ENCODE results near the gene GSTO2. TPM values are rescaled to one million over a fixed set of nuclear protein-coding genes. Genes with fewer than 3 reads are reported as not detected.

GSTO2 gene
- total and polyA plus RNA-seq, 2 of the 13 experiments (the other 11 are each of a cell fraction or from before 2014, with no cell fraction given): 2.1 to 7.9 TPM

- no peak for TF ChIP-seq HNF4G (IDR thresholded peaks at IDR 0.05; ENCODE audit: borderline replicate concordance, low read depth, low read length)
- no peak for TF ChIP-seq HNF4G (CRISPR knock-in tag; IDR thresholded peaks at IDR 0.05; ENCODE audit: borderline replicate concordance, low read depth)
- TF ChIP-seq RORA (CRISPR knock-in tag; IDR thresholded peaks at IDR 0.05): no peak
- TF ChIP-seq ZNF768 (CRISPR knock-in tag; IDR thresholded peaks at IDR 0.05): peak; percentile 68
- 0 out of 2 replicates have a peak, but pooled peaks have one; percentile 41 for TF ChIP-seq ZNF318 (CRISPR knock-in tag; IDR thresholded peaks at IDR 0.05)
- peak; percentile 28; the same call in 1 of the 2 replicates for TF ChIP-seq CEBPG (CRISPR knock-in tag; IDR thresholded peaks at IDR 0.05)
- peak; percentile 65; the same call in 1 of the 2 replicates for TF ChIP-seq PHF21A (CRISPR knock-in tag; IDR thresholded peaks at IDR 0.05)
- TF ChIP-seq MIXL1 (CRISPR knock-in tag; IDR thresholded peaks at IDR 0.05): no peak
- no peak for TF ChIP-seq FIP1L1 (IDR thresholded peaks at IDR 0.05; ENCODE audit: borderline replicate concordance, insufficient read depth, low read depth, low read length)
- no peak for TF ChIP-seq ZNF605 (CRISPR knock-in tag; IDR thresholded peaks at IDR 0.05)
- TF ChIP-seq IRF2 (CRISPR knock-in tag; IDR thresholded peaks at IDR 0.05): peak; percentile 31
- TF ChIP-seq KDM3A (CRISPR knock-in tag; IDR thresholded peaks at IDR 0.05; ENCODE audit: low read depth): peak; percentile 50; the same call in 1 of the 2 replicates
- TF ChIP-seq, protein P1, sequence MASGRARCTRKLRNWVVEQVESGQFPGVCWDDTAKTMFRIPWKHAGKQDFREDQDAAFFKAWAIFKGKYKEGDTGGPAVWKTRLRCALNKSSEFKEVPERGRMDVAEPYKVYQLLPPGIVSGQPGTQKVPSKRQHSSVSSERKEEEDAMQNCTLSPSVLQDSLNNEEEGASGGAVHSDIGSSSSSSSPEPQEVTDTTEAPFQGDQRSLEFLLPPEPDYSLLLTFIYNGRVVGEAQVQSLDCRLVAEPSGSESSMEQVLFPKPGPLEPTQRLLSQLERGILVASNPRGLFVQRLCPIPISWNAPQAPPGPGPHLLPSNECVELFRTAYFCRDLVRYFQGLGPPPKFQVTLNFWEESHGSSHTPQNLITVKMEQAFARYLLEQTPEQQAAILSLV (CRISPR knock-in tag; IDR thresholded peaks at IDR 0.05; ENCODE audit: borderline replicate concordance): 0 out of 2 replicates have a peak, but pooled peaks have one; percentile 80
- no peak for TF ChIP-seq TRAFD1 (CRISPR knock-in tag; IDR thresholded peaks at IDR 0.05; ENCODE audit: borderline replicate concordance)
Observed at GRCh38 chr10:104231784-104232612, 37.0 kb upstream of the GSTO2 start, which contains the start of gene CFAP43 (continued).

Data from HepG2 (cell line).